Retinal pigment epithelial cell (primary cell): ENCODE data around the gene GPRIN3.

Experiments used
- DNase-seq: peaks from one replicate; pipeline ENCODE4 v3.0.0-alpha.2; 2010; ENCODE audit warnings: low read depth
- H3K4me3 ChIP-seq: 2 replicates; pipeline ENCODE4 v1.5.1; 2011; ENCODE audit warnings: mild to moderate bottlenecking, low read length, control low read depth, moderate library complexity
- CTCF ChIP-seq: conservative IDR thresholded peaks from 2 replicates; pipeline ENCODE4 v1.5.1; 2011; ENCODE audit warnings: low read depth, low read length, control low read depth, inconsistent platforms

Gene GPRIN3

GRCh38 chr4:89300060-89300459 is 7.5 kb downstream of the GPRIN3 start:
- TF ChIP-seq CTCF: no peak
- H3K4me3 ChIP-seq: no peak overlapping the region
- DNase-seq: no peak

- peak overlapping the region; percentile 2 for H3K4me3 ChIP-seq
- TF ChIP-seq CTCF: no peak
- no peak for DNase-seq
Measured at GRCh38 chr4:89299153-89299791, 8.3 kb downstream of the GPRIN3 start.

- H3K4me3 ChIP-seq: no peak overlapping the region
- no peak for DNase-seq
Measured at GRCh38 chr4:89298788-89299152, 8.8 kb downstream of the GPRIN3 start.

GRCh38 chr4:89298155-89298554 is 9.4 kb downstream of the GPRIN3 start:
- TF ChIP-seq CTCF: no peak
- DNase-seq: no peak
- no peak overlapping the region for H3K4me3 ChIP-seq

More at GRCh38 chr4:89298788-89299152, 8.8 kb downstream of the GPRIN3 start:
- TF ChIP-seq CTCF: no peak

- H3K4me3 ChIP-seq: no peak overlapping the region
- no peak for DNase-seq
Measured at GRCh38 chr4:89296896-89297295, 10.7 kb downstream of the GPRIN3 start.

GRCh38 chr4:89296399-89296798 is 11.2 kb downstream of the GPRIN3 start:
- no peak for TF ChIP-seq CTCF
- no peak overlapping the region for H3K4me3 ChIP-seq
- no peak for DNase-seq

More at GRCh38 chr4:89296896-89297295, 10.7 kb downstream of the GPRIN3 start:
- TF ChIP-seq CTCF: no peak

- no peak for TF ChIP-seq CTCF
- no peak overlapping the region for H3K4me3 ChIP-seq
- DNase-seq: no peak
Measured at GRCh38 chr4:89295415-89295927, 12.1 kb downstream of the GPRIN3 start.
